ENCODE results near the gene TMEM39B.

GRCh38 chr1:32099426-32099825 lies 26.7 kb downstream of the TMEM39B start:
- TF ChIP-seq CTCF (IDR thresholded peaks at IDR 0.05) (no peak), POLR2AphosphoS5 (IDR thresholded peaks at IDR 0.05) (no peak)

Measured in suprapubic skin (tissue), 3 donors.